ENCODE results near the gene SH3BP4.

The SH3BP4 gene

DNA sequence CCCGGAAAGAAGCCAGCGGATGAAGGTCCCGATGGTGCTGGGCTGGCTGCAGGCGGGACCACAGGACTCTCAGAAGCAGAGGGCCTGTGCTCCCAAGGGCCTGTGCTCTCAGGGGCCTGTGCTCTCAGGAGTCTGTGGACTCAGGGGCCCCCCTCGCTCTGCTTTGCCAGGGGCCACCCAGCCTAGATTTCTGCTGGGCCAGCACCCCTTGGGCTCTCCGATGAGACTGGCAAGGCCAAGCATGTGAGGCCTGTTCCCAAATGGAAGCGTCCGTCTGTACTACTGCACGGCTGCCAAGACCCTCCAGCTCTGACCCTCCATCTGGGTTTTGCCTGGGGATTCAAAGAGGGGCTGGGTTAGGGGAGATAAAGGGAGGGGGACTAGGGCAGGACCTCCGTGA is 54.6 kb downstream of the SH3BP4 start:
- no peak overlapping the region for H3K14ac ChIP-seq (ENCODE audit: low read length in 2 of 2)
- no peak overlapping the region for H2BK12ac ChIP-seq (ENCODE audit: low read length in 2 of 2)
- H2AFZ ChIP-seq (ENCODE audit: low read depth, low read length): no peak overlapping the region
- no peak overlapping the region for H3K23ac ChIP-seq (ENCODE audit: low read length in 2 of 2)
- H3K27me3 ChIP-seq (ENCODE audit: control insufficient read depth in 1 of 2, insufficient read depth in 1 of 2, low read length in 2 of 2): no peaks in the 10 kb centered on the region
- H4K8ac ChIP-seq (ENCODE audit: low read length): peak overlapping the region; percentile 38
- no peak for DNase-seq
- 98% methylated on average over 10 of the region's 10 CpGs for WGBS
- peaks cover 13 to 65% of the 10 kb centered on the region in 2 experiments for H3K36me3 ChIP-seq (ENCODE audit: control insufficient read depth in 1 of 2, insufficient read depth in 2 of 2, low read depth in 1 of 2, low read length in 2 of 2)
- peak overlapping the region; percentile 45 for H2BK120ac ChIP-seq (ENCODE audit: low read depth, low read length)
- H3K4ac ChIP-seq (ENCODE audit: low read depth in 1 of 2, low read length in 2 of 2): peak overlapping the region; percentile 4 to 41
- no peak overlapping the region for H2BK5ac ChIP-seq (ENCODE audit: low read depth, low read length, poor library complexity, severe bottlenecking)
- H3K18ac ChIP-seq (ENCODE audit: low read depth in 1 of 2, low read length in 2 of 2): peak overlapping the region in 1 of 2 experiments; percentile 14
- no peak overlapping the region for H3K4me3 ChIP-seq (ENCODE audit: insufficient read depth in 1 of 2, low read depth in 1 of 2, low read length in 2 of 2)
- peaks cover 59% of the 10 kb centered on the region for H3K4me1 ChIP-seq (ENCODE audit: control insufficient read depth, insufficient read depth, low read depth, low read length)
- no peak overlapping the region for H4K91ac ChIP-seq (ENCODE audit: low read length)
- peak overlapping the region; percentile 39 for H3K27ac ChIP-seq (ENCODE audit: low read length, poor library complexity, severe bottlenecking)
- H2BK15ac ChIP-seq (ENCODE audit: low read depth, poor library complexity, severe bottlenecking): no peak overlapping the region
- no peaks in the 10 kb centered on the region for H3K79me1 ChIP-seq (replicated peaks; ENCODE audit: low read length, poor library complexity, severe bottlenecking)
- H3K9me3 ChIP-seq (ENCODE audit: control insufficient read depth, low read length): no peaks in the 10 kb centered on the region
- peak overlapping the region; percentile 3 for H3K4me2 ChIP-seq (ENCODE audit: low read length, poor library complexity, severe bottlenecking)
- peak overlapping the region; percentile 33 for H2AK5ac ChIP-seq (ENCODE audit: low read length, severe bottlenecking)
- H3K9ac ChIP-seq (ENCODE audit: low read length): no peak overlapping the region

DNA sequence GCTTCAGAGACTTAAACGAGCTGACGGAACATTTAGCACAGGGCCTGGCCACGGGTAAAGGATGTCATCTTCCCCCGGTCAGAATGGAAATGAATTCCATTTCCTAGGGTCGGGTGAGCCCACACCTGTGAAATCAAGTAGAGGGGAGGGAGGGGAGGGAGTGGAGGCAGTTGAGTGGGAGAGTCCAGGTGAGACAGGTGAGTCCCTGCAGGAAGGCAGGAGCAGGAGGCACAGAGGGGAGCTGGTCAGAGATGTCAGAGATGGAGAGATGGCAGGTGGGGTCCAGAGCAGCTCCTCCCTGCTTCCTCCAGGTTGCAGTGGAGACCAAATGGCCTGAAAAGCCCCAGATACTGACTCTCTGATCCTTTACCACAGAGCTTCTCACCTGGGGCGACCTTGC is 55.2 kb downstream of the SH3BP4 start:
- Histone ChIP-seq H3K79me1 (replicated peaks; ENCODE audit: low read length, poor library complexity, severe bottlenecking) (no peaks in the 10 kb centered on the region), H2AFZ (ENCODE audit: low read depth, low read length) (no peak overlapping the region), H4K8ac (ENCODE audit: low read length) (peak overlapping the region; percentile 1), H3K27me3 (ENCODE audit: control insufficient read depth in 1 of 2, insufficient read depth in 1 of 2, low read length in 2 of 2) (no peaks in the 10 kb centered on the region), H3K27ac (ENCODE audit: low read length, poor library complexity, severe bottlenecking) (peak overlapping the region; percentile 39), H3K4me2 (ENCODE audit: low read length, poor library complexity, severe bottlenecking) (no peak overlapping the region), H2BK12ac (ENCODE audit: low read length in 2 of 2) (peak overlapping the region in 1 of 2 experiments; percentile 15), H3K14ac (ENCODE audit: low read length in 2 of 2) (no peak overlapping the region), H3K9ac (ENCODE audit: low read length) (no peak overlapping the region), H2BK5ac (ENCODE audit: low read depth, low read length, poor library complexity, severe bottlenecking) (no peak overlapping the region), H3K4me1 (ENCODE audit: control insufficient read depth, insufficient read depth, low read depth, low read length) (peaks cover 63% of the 10 kb centered on the region), H2BK15ac (ENCODE audit: low read depth, poor library complexity, severe bottlenecking) (no peak overlapping the region), H4K91ac (ENCODE audit: low read length) (no peak overlapping the region), H3K4me3 (ENCODE audit: insufficient read depth in 1 of 2, low read depth in 1 of 2, low read length in 2 of 2) (no peak overlapping the region), H3K36me3 (ENCODE audit: control insufficient read depth in 1 of 2, insufficient read depth in 2 of 2, low read depth in 1 of 2, low read length in 2 of 2) (peaks cover 13 to 67% of the 10 kb centered on the region in 2 experiments), H3K23ac (ENCODE audit: low read length in 2 of 2) (no peak overlapping the region), H2BK120ac (ENCODE audit: low read depth, low read length) (no peak overlapping the region), H3K4ac (ENCODE audit: low read depth in 1 of 2, low read length in 2 of 2) (no peak overlapping the region), H3K9me3 (ENCODE audit: control insufficient read depth, low read length) (no peaks in the 10 kb centered on the region), H3K18ac (ENCODE audit: low read depth in 1 of 2, low read length in 2 of 2) (no peak overlapping the region), H2AK5ac (ENCODE audit: low read length, severe bottlenecking) (no peak overlapping the region)
- no peak for DNase-seq
- WGBS: 89% methylated on average over 6 of the region's 6 CpGs

DNA sequence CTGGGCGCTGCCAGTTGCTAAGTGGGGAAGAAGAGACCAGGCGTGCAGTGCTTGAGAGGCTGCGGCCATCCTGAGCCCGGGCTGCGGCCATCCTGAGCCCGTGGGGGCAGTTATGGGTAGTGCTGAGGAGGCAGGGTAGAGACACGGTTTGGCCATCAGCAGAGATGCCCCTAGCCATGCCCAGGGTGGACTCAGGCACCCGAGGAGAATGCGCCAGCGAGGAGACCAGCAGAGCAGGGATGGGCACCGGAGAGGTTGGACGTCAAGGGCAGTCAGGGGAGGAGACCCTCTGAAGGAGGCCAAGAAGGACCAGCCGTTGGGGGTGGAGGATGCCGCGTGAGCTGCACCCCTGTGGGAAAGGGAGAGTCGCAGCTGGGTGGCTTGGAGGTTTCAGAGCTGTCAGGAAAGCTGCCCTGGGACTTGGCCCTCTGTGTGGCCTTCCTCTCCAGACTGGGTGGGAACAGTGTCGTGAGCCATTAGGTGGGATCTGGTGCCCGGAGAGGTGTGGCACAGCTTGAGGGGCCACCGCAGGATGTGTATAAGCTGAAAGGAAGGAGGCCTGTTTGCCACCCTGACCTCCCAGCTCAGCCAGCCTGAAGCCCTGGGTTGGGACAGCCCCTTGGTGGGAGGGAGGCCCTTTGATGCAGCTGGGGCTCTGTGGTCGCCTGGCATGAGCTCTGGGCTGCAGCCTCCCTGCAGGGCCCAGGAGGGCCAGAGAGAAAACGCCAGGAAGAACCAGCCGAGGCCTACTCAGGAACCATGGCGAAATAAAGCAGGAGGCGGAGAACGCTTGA is 56.0 kb downstream of the SH3BP4 start:
- Histone ChIP-seq H3K4me3 (ENCODE audit: insufficient read depth in 1 of 2, low read depth in 1 of 2, low read length in 2 of 2) (no peak overlapping the region), H4K91ac (ENCODE audit: low read length) (peak overlapping the region; percentile 40), H3K27me3 (ENCODE audit: control insufficient read depth in 1 of 2, insufficient read depth in 1 of 2, low read length in 2 of 2) (no peaks in the 10 kb centered on the region), H3K18ac (ENCODE audit: low read depth in 1 of 2, low read length in 2 of 2) (peak overlapping the region; percentile 16 to 37), H2AK5ac (ENCODE audit: low read length, severe bottlenecking) (peak overlapping the region; percentile 10), H3K4me1 (ENCODE audit: control insufficient read depth, insufficient read depth, low read depth, low read length) (peaks cover 66% of the 10 kb centered on the region), H3K36me3 (ENCODE audit: control insufficient read depth in 1 of 2, insufficient read depth in 2 of 2, low read depth in 1 of 2, low read length in 2 of 2) (peaks cover 16 to 68% of the 10 kb centered on the region in 2 experiments), H2BK120ac (ENCODE audit: low read depth, low read length) (no peak overlapping the region), H3K4me2 (ENCODE audit: low read length, poor library complexity, severe bottlenecking) (no peak overlapping the region), H3K79me1 (replicated peaks; ENCODE audit: low read length, poor library complexity, severe bottlenecking) (no peaks in the 10 kb centered on the region), H3K9me3 (ENCODE audit: control insufficient read depth, low read length) (no peaks in the 10 kb centered on the region), H4K8ac (ENCODE audit: low read length) (peak overlapping the region; percentile 31), H3K14ac (ENCODE audit: low read length in 2 of 2) (no peak overlapping the region), H2BK12ac (ENCODE audit: low read length in 2 of 2) (peak overlapping the region in 1 of 2 experiments; percentile 18), H2BK15ac (ENCODE audit: low read depth, poor library complexity, severe bottlenecking) (no peak overlapping the region), H3K27ac (ENCODE audit: low read length, poor library complexity, severe bottlenecking) (peak overlapping the region; percentile 56), H3K9ac (ENCODE audit: low read length) (no peak overlapping the region), H2BK5ac (ENCODE audit: low read depth, low read length, poor library complexity, severe bottlenecking) (no peak overlapping the region), H3K4ac (ENCODE audit: low read depth in 1 of 2, low read length in 2 of 2) (no peak overlapping the region), H3K23ac (ENCODE audit: low read length in 2 of 2) (peak overlapping the region in 1 of 2 experiments; percentile 42), H2AFZ (ENCODE audit: low read depth, low read length) (no peak overlapping the region)
- DNase-seq: no peak
- WGBS: 96% methylated on average over 23 of the region's 25 CpGs

DNA sequence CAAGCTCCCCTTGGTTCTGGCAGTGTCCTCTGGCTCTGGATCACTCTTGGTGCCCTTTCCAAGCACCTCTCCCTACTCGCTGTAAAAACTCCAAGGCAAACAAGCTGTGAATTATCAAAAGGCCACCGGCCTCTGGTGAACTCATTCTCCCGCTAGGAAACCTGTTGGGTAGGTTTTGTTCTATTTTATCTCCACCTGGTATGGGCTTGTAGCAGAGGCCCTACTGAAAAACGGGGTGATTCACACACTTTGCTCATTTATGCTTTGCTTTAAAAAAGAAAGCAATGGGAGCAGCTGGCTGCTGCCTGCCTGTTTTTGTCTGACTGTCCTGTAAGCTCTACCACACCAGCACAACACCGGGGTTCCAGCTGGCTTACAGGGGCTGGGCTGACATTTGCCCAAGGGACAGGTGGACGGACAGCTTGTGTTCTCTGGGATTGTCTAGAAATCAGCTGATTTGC is 56.8 kb downstream of the SH3BP4 start:
- H3K4me2 ChIP-seq (ENCODE audit: low read length, poor library complexity, severe bottlenecking): no peak overlapping the region
- peaks cover 14 to 60% of the 10 kb centered on the region in 2 experiments for H3K36me3 ChIP-seq (ENCODE audit: control insufficient read depth in 1 of 2, insufficient read depth in 2 of 2, low read depth in 1 of 2, low read length in 2 of 2)
- no peak overlapping the region for H3K18ac ChIP-seq (ENCODE audit: low read depth in 1 of 2, low read length in 2 of 2)
- H3K23ac ChIP-seq (ENCODE audit: low read length in 2 of 2): no peak overlapping the region
- no peaks in the 10 kb centered on the region for H3K27me3 ChIP-seq (ENCODE audit: control insufficient read depth in 1 of 2, insufficient read depth in 1 of 2, low read length in 2 of 2)
- peaks cover 65% of the 10 kb centered on the region for H3K4me1 ChIP-seq (ENCODE audit: control insufficient read depth, insufficient read depth, low read depth, low read length)
- no peak overlapping the region for H4K91ac ChIP-seq (ENCODE audit: low read length)
- H3K27ac ChIP-seq (ENCODE audit: low read length, poor library complexity, severe bottlenecking): peak overlapping the region; percentile 56
- no peak overlapping the region for H3K4me3 ChIP-seq (ENCODE audit: insufficient read depth in 1 of 2, low read depth in 1 of 2, low read length in 2 of 2)
- no peaks in the 10 kb centered on the region for H3K79me1 ChIP-seq (replicated peaks; ENCODE audit: low read length, poor library complexity, severe bottlenecking)
- no peaks in the 10 kb centered on the region for H3K9me3 ChIP-seq (ENCODE audit: control insufficient read depth, low read length)
- H2AFZ ChIP-seq (ENCODE audit: low read depth, low read length): no peak overlapping the region
- no peak overlapping the region for H2BK120ac ChIP-seq (ENCODE audit: low read depth, low read length)
- H4K8ac ChIP-seq (ENCODE audit: low read length): no peak overlapping the region
- WGBS: 84% methylated on average over 5 of the region's 6 CpGs
- no peak overlapping the region for H3K14ac ChIP-seq (ENCODE audit: low read length in 2 of 2)
- H2AK5ac ChIP-seq (ENCODE audit: low read length, severe bottlenecking): no peak overlapping the region
- no peak overlapping the region for H3K9ac ChIP-seq (ENCODE audit: low read length)
- DNase-seq: no peak
- H2BK12ac ChIP-seq (ENCODE audit: low read length in 2 of 2): no peak overlapping the region
- H3K4ac ChIP-seq (ENCODE audit: low read depth in 1 of 2, low read length in 2 of 2): no peak overlapping the region
- H2BK5ac ChIP-seq (ENCODE audit: low read depth, low read length, poor library complexity, severe bottlenecking): no peak overlapping the region
- H2BK15ac ChIP-seq (ENCODE audit: low read depth, poor library complexity, severe bottlenecking): no peak overlapping the region

All from mesenchymal stem cell (in vitro differentiated cells and primary cell).